ENCODE data around the gene GAGE12J. TPM values are rescaled to one million over a fixed set of nuclear protein-coding genes. Genes with fewer than 3 reads are reported as not detected.
"Not testable (repeated sequence)": the region's sequence is repeated elsewhere in the genome, so short reads cannot be mapped to it uniquely, and the experiment has no call there.

The GAGE12J gene
- total RNA-seq, 1 donor from 2014 or later: not detected

- no peak for DNase-seq
- no peaks in the 10 kb centered on the region for H3K27me3 ChIP-seq (ENCODE audit: low read depth)
- no peaks in the 10 kb centered on the region for H3K9me3 ChIP-seq (replicated peaks)
- intact Hi-C loops (cut with micrococcal nuclease): no loop called here
- TF ChIP-seq, protein P1, sequence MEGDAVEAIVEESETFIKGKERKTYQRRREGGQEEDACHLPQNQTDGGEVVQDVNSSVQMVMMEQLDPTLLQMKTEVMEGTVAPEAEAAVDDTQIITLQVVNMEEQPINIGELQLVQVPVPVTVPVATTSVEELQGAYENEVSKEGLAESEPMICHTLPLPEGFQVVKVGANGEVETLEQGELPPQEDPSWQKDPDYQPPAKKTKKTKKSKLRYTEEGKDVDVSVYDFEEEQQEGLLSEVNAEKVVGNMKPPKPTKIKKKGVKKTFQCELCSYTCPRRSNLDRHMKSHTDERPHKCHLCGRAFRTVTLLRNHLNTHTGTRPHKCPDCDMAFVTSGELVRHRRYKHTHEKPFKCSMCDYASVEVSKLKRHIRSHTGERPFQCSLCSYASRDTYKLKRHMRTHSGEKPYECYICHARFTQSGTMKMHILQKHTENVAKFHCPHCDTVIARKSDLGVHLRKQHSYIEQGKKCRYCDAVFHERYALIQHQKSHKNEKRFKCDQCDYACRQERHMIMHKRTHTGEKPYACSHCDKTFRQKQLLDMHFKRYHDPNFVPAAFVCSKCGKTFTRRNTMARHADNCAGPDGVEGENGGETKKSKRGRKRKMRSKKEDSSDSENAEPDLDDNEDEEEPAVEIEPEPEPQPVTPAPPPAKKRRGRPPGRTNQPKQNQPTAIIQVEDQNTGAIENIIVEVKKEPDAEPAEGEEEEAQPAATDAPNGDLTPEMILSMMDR (IDR thresholded peaks at IDR 0.05; ENCODE audit: borderline replicate concordance): no peak
- H3K36me3 ChIP-seq: no peaks in the 10 kb centered on the region
- H3K27ac ChIP-seq (replicated peaks): no peak within 1 kb of the TSS
- H3K4me1 ChIP-seq: no peaks in the 10 kb centered on the region
- no peak within 1 kb of the TSS for H3K4me3 ChIP-seq
Measured at GRCh38 chrX:49303346-49303745, 18.5 kb upstream of the GAGE12J start, which contains the start of gene GAGE10. Gene GAGE10, plus strand, starts transcription at chrX:49303646. Its CDS starts 1,214 bp downstream, at chrX:49304860.

DNA sequence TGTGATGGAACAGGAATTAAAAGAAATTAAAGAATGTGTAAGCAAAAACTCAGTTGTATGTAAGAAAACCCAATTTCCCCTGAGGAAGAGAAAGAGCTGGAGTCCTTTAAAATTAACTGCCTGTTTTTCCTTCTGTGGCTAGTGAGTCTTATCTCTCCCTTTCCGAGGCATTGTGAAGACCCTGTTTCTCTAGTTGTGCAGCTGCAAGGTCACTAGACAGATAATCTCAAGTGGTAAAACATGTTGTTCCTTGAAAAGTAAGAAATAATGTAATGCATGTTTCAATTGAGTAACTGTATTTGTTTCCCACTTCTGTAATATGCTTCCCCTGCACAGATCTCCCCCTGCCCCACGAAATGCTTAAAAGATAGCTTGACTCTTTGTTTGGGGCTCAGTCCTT, 14.1 kb upstream of the GAGE12J start:
- H3K36me3 ChIP-seq; H3K9me3 ChIP-seq (replicated peaks); H3K27ac ChIP-seq (replicated peaks); H3K4me3 ChIP-seq; intact Hi-C loops (cut with micrococcal nuclease); H3K4me1 ChIP-seq; DNase-seq; H3K27me3 ChIP-seq (ENCODE audit: low read depth): not testable (repeated sequence)

- H3K4me1 ChIP-seq: no peaks in the 10 kb centered on the region
- no peaks in the 10 kb centered on the region for H3K36me3 ChIP-seq
- DNase-seq: peak; percentile 17
- intact Hi-C loops (cut with micrococcal nuclease): no loop called here
- peak overlapping the region; percentile 69 for H3K27ac ChIP-seq (replicated peaks)
- TF ChIP-seq, protein P1 (IDR thresholded peaks at IDR 0.05; ENCODE audit: borderline replicate concordance): no peak
- no peaks in the 10 kb centered on the region for H3K27me3 ChIP-seq (ENCODE audit: low read depth)
- H3K4me3 ChIP-seq: peak overlapping the region; percentile 57
- no peaks in the 10 kb centered on the region for H3K9me3 ChIP-seq (replicated peaks)
Measured at GRCh38 chrX:49308604-49309269, 13.1 kb upstream of the GAGE12J start.

GRCh38 chrX:49309401-49309981, 12.3 kb upstream of the GAGE12J start:
- intact Hi-C loops (cut with micrococcal nuclease): no loop called here
- TF ChIP-seq, protein P1 (IDR thresholded peaks at IDR 0.05; ENCODE audit: borderline replicate concordance): no peak
- H3K27me3 ChIP-seq (ENCODE audit: low read depth): no peaks in the 10 kb centered on the region
- peak overlapping the region; percentile 57 for H3K4me3 ChIP-seq
- no peak for DNase-seq
- peak overlapping the region; percentile 69 for H3K27ac ChIP-seq (replicated peaks)
- no peaks in the 10 kb centered on the region for H3K4me1 ChIP-seq
- H3K36me3 ChIP-seq: no peaks in the 10 kb centered on the region
- H3K9me3 ChIP-seq (replicated peaks): no peaks in the 10 kb centered on the region

- Histone ChIP-seq H3K27me3 (ENCODE audit: low read depth) (no peaks in the 10 kb centered on the region), H3K27ac (replicated peaks) (no peak overlapping the region), H3K9me3 (replicated peaks) (no peaks in the 10 kb centered on the region), H3K36me3 (no peaks in the 10 kb centered on the region), H3K4me3 (no peak overlapping the region), H3K4me1 (no peaks in the 10 kb centered on the region)
- TF ChIP-seq, protein P1 (IDR thresholded peaks at IDR 0.05; ENCODE audit: borderline replicate concordance): no peak
- no peak for DNase-seq
- intact Hi-C loops (cut with micrococcal nuclease): no loop called here
Measured at GRCh38 chrX:49310371-49310770, 11.5 kb upstream of the GAGE12J start.

- intact Hi-C loops (cut with micrococcal nuclease): no loop called here
- TF ChIP-seq, protein P1 (IDR thresholded peaks at IDR 0.05; ENCODE audit: borderline replicate concordance): no peak
- H3K27me3 ChIP-seq (ENCODE audit: low read depth): no peaks in the 10 kb centered on the region
- no peaks in the 10 kb centered on the region for H3K4me1 ChIP-seq
- H3K27ac ChIP-seq (replicated peaks): no peak overlapping the region
- no peak overlapping the region for H3K4me3 ChIP-seq
- H3K36me3 ChIP-seq: no peaks in the 10 kb centered on the region
- DNase-seq: no peak
- H3K9me3 ChIP-seq (replicated peaks): no peaks in the 10 kb centered on the region
Measured at GRCh38 chrX:49312176-49312575, 9.7 kb upstream of the GAGE12J start.

Measured in left ventricle myocardium inferior (tissue), 1 donor.